HG03103 (cell line): Measurements from ENCODE around the gene MRPL20.
A peak's percentile ranks its signal among the peaks of the same experiment; 100 is the strongest.
"Not testable (repeated sequence)": the region's sequence is repeated elsewhere in the genome, so short reads cannot be mapped to it uniquely, and the experiment has no call there.

Experiments used
- ATAC-seq: cut with Tn5 transposase; IDR thresholded peaks from one replicate; pipeline ENCODE4 v1.9.1; 2021; ENCODE audit warnings: low read depth; ENCODE audit not compliant: unreplicated experiment

Gene MRPL20

GRCh38 chr1:1406821-1407635 lies at the start of gene MRPL20:
Gene MRPL20, minus strand, starts transcription at chr1:1407293. Its CDS starts 76 bp downstream, at chr1:1407217.
- ATAC-seq = peak; percentile 83

- not testable (repeated sequence) for ATAC-seq
Measured at GRCh38 chr1:1456683-1457255, 49.7 kb upstream of the MRPL20 start.

- ATAC-seq = not testable (repeated sequence)
Measured at GRCh38 chr1:1455934-1456333, 48.8 kb upstream of the MRPL20 start.

DNA sequence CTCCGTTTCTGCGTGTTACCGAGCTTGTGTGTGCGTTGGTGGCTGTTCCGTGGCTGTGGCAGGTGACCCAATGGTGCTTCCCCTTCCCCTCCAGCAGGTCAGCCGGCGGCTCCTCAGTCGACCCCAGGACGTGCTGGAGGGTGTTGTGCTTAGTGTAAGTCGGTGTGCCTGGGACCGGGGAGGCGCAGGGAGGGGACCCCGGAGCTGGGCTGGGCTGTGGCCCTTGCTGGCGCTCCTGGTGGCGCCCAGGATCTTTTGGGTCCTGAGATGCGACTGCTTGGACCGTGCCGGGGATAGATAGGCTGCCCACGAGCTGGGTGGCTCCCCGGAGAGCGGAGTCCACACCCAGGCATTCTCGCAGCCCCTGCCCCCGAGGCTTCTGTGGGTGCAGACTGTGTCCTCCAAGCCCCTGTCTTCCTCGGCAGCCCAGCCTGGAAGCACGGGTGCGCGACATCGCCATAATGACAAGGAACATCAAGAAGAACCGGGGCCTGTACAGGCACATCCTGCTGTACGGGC lies 48.3 kb upstream of the MRPL20 start:
- no peak for ATAC-seq

- not testable (repeated sequence) for ATAC-seq
Measured at GRCh38 chr1:1454286-1455056, 47.4 kb upstream of the MRPL20 start.

- ATAC-seq = no peak
Measured at GRCh38 chr1:1452882-1453281, 45.8 kb upstream of the MRPL20 start.

- ATAC-seq = not testable (repeated sequence)
Measured at GRCh38 chr1:1452365-1452739, 45.3 kb upstream of the MRPL20 start.

- ATAC-seq = no peak
Measured at GRCh38 chr1:1451696-1452364, 44.7 kb upstream of the MRPL20 start.

DNA sequence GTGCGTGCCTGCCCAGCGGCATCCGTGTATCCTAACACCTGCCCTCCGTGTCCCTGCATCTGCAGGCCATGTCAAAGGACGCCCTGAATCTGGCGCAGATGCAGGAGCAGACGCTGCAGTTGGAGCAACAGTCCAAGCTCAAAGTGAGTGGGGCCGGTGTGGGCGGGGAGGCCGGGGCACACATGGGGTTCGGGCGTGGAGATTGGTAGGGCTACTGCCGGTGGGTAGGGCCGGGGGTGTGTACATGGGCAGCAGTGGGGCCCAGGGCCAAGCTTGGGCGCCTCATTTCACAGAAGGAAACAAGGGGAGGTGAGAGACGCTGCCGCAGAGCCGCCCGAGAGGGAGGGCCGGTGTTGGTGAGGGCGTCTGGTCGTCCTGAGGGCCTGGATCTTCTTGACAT lies 43.5 kb upstream of the MRPL20 start:
- not testable (repeated sequence) for ATAC-seq

- no peak for ATAC-seq
Measured at GRCh38 chr1:1449099-1449739, 42.1 kb upstream of the MRPL20 start, which contains the start of gene ATAD3C. Gene ATAD3C, plus strand, starts transcription at chr1:1449689. Its CDS starts 995 bp downstream, at chr1:1450684.

DNA sequence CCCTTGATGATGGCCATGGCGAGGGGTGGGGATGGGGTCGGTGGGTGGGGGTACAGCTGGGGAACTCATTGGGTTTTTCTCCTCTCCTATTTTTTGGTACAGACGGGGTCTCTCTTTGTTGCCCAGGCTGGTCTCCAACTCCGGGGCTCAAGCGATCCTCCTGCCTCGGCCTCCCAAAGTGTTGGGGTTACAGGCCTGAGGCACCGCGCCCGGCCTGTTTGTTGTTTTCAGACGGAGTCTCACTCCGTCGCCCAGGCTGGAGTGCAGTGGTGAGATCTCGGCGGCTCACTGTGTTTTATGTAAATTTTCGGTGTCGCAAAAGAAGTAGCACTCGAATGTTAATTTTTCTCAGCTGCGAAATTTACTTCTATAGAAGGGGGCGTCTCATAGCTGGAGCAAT lies 39.5 kb upstream of the MRPL20 start:
- not testable (repeated sequence) for ATAC-seq

- ATAC-seq = no peak
Measured at GRCh38 chr1:1442069-1442770, 35.1 kb upstream of the MRPL20 start.

- no peak for ATAC-seq
Measured at GRCh38 chr1:1441002-1441888, 34.2 kb upstream of the MRPL20 start.

GRCh38 chr1:1440262-1441001 lies 33.3 kb upstream of the MRPL20 start:
- ATAC-seq = no peak

DNA sequence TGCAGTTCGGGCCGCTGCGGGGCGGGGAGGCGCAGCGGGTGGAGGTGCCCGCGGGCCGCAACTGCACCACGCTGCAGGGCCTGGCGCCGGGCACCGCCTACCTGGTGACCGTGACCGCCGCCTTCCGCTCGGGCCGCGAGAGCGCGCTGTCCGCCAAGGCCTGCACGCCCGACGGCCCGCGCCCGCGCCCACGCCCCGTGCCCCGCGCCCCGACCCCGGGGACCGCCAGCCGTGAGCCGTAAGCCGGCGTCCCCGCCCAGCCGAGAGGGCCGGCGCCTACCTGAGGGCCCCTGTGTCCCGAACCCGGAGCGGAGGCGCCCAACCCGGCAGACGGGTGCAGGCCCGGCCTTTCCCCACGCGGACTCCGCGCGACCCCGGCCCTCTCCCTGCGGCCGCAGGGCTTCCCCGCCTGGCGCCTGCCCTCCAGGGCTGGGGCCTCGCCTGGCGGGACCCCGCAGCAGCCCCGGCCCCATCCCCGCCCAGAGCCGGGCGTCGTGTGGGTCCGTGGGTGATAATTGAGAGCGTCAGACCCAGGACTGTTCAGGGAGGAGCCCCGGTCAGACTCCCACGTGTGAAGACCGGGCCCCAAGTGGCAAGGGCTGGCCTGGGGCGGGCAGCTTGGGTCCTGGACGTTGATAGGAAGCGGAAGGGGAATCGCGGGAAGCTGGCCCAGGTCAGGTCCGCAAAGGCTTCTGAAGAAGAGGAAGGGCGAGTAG lies 32.6 kb upstream of the MRPL20 start:
- no peak for ATAC-seq

GRCh38 chr1:1438531-1439381 lies 31.7 kb upstream of the MRPL20 start:
- ATAC-seq = no peak
